Hematopoietic multipotent progenitor cell (in vitro differentiated cells): ENCODE measurements around the gene SSH3. TPM values are rescaled to one million over a fixed set of nuclear protein-coding genes. Genes with fewer than 3 reads are reported as not detected.
A peak's percentile ranks its signal among the peaks of the same experiment; 100 is the strongest.

Experiments used
- DNase-seq, 3 donors: peaks; one replicate each; pipeline ENCODE4 v3.0.0-alpha.2; 2011 to 2015; ENCODE audit warnings: low read depth in 2 of 3, low spot score in 2 of 3
- total RNA-seq: library from RNA; depleted of rRNA; stranded (reverse); fragments of >200 nt; gene quantifications from one replicate; pipeline ENCODE4 v1.2.3, GENCODE V29; 2012

SSH3 gene
- total RNA-seq, 1 donor: 28.0 TPM

GRCh38 chr11:67323526-67323925, 20.2 kb downstream of the SSH3 start:
- DNase-seq: no peak

DNA sequence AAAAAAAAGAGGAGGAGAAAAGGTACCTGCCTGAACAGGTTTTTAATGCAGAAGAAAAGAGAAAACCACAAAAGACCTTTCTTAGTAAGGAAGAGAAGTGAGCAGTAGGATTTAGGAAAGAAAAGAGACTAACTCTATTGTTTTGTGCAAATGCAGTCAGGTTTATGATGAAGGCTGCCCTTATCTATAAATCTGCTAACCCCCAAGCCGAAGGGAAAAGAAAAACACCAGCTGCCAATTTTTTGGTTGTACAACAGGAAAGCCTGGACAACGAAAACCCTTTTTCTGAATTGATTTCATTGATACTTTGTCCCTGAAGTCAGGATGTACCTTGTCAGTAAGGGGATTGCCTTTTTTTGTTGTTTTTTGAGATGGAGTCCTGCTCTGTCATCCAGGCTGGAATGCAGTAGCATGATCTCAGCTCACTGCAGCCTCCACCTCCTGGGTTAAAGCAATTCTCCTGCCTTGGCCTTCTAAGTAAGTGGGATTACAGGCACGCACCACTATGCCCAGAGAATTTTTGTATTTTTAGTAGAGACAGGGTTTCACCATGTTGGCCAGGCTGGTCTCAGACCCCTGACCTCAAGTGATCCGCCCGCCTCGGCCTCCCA, 28.9 kb downstream of the SSH3 start:
- no peak for DNase-seq

DNA sequence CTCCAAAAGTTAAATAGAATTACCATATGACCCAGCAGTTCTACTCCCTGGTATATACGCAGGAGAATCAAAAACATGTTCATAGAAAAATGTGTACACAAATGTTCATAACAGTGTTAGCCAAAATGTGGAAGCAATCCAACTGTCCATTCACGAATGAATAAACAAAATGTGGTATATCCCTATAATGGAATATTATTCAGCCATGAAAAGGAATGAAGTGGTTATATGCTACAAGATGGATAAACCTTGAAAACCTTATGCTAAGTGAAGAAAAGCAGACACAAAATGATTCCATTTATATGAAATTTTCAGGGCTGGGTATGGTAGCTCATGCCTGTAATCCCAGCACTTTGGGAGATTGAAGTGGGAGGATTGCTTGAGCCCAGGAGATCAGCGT, 33.9 kb downstream of the SSH3 start:
- DNase-seq: no peak

GRCh38 chr11:67344264-67344663, 40.9 kb downstream of the SSH3 start:
- DNase-seq: peak in 1 of 3 donors; percentile 43

GRCh38 chr11:67345247-67345919, 42.1 kb downstream of the SSH3 start:
- no peak for DNase-seq

DNA sequence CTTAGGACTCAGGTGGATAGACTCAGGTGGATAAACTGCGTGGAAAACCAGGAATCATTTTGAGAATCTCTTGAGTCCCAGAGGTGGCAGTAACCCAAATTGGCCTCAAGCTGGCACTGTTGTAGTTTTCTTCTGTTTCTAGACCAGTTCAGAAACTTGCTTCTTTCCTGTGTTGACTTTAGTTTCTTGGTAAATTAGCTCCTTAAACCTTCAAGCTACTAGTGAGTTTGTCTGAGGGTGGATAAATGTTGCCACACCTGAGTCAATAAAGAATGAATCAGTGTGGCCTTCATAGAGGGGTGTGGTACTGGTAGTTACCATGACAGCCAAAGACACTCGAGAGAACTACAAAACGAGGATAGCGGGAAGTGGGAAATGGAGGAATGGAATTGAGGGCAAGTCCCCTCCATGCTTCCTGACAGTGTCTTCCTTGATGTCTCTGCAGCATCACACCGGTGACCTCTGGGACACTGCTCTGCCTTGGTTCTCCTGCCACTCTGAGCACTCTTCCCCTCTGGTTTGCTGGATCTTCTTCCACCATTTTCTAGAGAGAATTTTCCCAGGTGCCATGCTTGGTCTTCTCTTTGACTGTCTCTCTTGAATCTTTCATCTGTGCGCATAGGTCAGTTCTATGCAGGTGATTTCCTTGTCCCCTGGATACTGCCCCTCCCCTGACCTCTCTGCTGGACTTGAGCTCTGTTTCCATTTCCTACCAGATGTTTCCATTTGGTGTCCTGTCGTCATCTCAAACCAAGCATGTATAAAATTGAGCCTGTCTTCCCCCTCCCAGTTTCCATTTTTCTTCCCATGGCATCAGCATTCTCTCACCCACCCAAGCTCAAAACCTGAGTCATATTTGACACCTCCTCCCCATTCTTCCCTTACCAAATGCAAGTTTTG, 42.8 kb downstream of the SSH3 start:
- peak in 1 of 3 donors; percentile 43 for DNase-seq

DNA sequence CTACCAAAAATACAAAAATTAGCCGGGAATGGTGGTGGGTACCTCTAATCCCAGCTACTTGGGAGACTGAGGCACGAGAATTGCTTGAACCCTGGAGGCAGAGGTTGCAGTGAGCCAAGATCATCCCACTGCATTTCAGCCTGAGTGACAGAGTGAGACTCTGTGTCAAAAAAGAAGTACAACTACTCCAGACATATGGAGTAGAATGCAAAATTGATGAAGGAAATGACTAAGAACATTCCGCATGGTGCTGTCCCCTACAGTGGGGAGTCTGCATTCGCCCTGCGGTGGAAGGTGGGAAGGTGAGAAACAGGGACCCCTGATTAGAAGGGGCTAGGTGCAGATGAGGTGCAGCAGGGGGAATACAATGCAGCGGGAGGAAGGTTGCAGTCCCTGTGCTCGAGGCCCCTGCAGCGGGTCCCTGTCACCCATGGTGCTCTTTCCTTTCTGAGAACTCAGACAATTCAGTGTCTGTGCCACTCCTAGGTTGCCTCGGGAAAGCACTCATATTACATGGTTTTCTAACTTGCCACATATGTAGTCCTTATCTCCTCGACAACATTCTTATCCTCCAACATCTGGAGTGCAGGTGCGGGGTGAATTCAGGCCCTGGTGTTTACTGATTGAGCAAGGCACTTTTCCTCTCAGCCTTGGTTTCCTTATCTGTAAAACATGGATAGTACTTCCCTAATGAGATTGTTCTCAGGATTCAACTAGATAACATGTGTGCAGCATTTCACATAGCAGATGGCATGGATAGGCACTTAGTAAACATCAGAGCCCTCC, 44.8 kb downstream of the SSH3 start:
- DNase-seq: no peak

DNA sequence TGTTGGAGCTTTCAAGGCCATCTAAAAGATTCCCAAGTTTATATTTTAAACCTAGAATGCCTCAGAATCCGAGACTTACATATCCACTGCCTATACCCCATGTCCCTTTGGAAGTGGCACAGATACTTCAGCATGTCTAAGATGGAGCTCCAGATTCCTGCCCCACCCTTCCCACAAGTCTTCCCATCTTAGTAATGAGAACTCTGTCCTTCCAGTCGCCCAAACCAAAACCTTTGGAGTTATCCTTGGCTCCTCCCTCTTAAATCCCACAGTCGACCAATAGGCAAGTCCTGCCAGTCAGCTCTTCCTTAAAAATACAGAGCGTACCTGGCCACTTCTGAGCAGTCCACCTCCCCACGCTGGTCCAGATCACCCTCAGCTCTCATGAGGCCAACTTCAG, 45.7 kb downstream of the SSH3 start:
- DNase-seq: no peak

DNA sequence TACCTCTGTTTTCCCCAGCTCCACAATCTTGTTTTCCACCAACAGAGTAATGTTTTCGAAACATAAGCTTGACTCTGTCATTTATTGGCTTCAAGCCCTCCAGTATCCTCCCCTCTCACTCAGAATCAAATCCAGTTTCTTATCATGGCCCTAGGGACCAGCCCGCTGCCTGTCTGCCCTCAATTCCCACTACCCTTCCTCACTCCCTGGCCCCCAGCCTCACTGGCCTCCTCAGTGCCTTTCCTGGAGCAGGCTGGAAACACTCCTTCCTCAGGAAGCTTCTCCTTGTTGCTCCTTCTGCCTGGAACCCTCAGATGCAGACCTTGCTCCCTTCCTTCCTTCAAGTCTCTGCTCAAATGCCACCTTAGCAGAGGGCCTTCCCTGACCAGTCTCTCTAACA, 46.1 kb downstream of the SSH3 start:
- DNase-seq: no peak

GRCh38 chr11:67349928-67350465, 46.7 kb downstream of the SSH3 start:
- no peak for DNase-seq

DNA sequence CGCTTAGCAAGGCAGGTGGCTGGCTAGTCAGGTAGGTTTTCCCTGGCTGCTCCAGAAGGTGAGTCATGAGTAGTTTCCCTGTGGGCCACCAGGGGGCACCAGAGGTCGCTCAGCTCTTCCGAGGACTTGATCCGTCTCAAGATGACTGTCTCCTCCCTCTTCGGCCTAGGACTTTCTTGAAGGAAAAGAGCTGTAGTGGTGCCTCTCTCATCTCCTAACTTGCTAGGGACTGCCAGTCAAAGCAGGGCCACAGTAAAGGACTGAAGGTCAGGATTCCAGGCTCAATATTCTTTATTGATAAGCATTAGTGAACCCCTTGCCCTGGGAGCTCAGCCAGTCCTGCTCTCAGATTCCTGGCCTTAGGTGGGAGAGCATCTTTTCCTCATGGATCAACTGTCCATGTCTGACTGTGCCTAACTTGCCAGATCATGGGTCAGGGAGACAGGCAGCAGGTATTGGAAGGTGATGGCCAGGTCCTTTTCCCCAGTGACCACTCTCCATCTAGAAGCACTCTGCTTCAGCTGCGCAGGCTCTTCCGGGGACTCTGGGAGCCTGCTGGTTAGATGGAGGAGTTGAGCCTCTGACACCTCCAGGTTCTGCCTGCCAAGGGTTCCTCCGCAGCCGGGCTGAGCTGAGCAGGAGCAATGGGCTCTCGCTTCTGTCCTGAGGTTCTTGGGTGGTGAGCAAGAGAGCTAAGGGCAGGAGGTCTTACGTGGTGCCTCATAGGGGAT, 48.1 kb downstream of the SSH3 start:
- DNase-seq: peak; percentile 75 to 76 (median 76)

DNA sequence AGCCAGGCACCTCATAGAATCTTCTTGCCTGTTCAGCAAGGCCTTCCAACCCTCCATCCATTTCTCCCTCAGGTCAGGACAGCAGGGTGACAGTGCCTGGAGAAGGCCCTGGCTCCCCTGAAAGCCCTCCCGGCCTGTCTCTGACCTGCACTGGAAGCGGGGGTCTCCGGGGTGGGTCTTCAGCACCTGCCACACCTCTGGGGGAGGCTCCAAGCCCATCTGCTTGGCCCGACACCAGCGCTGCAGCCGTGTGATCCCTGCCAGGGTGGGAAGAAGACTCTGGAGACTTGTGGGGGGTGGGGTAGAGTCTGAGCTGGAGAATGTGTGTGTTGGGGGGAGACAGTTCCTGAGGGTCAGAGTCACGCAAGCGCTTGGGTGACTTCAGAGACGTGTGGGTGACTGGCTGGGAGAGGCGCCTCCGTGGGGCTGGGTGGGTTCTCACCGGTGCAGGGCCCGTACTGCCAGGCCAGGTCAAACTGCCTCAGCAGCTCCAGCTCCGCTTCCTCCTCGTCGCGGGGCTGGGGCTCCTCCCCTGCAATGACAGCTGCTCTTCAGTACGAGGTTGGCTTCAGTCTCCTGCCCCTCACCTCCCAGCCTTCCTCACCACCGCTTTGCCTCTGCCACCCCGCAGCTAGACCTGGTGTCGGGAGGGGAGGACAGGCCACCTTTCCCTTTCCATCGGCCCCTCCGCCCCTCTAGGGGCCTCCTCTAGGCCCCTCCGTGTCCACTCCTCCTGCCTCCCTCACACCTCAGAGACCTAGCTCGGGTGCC, 49.4 kb downstream of the SSH3 start:
- no peak for DNase-seq

DNA sequence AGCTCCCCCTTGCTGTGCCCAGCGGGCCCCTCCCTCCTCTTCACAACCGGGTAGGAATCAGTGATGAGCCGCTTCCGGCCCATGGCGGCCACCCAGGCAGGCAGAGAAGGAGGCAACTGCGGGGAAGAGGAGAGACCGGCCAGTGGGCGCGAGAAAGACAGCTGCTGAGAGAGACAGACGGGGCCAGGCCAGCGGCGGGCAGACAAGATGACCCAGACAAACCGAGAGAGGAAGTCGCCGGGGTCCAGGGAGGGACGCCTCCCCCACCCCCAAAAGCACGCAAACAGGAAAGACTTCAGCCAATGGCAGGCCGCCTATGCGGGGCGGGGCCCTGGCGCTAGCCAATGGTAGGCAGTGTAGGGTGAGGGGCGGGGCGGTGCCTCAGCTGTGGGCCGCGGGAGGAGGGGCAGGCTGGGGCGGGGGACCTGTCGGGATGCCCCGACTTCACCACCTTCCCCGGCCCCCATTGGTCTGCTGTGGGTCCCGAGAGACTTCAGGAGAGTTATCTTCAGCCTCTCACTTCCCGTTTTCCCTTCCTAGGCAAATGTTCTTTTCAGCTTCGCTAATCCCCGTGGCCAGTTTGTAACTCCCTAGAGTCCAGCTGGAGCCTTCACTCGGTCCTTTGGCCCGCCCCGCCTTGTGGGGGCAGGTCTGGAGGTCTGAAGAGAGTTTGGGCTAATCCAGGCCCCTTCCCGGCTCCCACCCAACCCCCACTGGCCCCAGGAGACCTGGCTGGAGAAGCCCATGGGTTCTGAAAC, 50.2 kb downstream of the SSH3 start, which contains the start of gene POLD4:
TSS of gene POLD4 (minus strand) at position 230 of the 758 bp plus-strand sequence. CDS start at position 83, 147 bp downstream.
- peak; percentile 82 to 95 (median 92) for DNase-seq

DNA sequence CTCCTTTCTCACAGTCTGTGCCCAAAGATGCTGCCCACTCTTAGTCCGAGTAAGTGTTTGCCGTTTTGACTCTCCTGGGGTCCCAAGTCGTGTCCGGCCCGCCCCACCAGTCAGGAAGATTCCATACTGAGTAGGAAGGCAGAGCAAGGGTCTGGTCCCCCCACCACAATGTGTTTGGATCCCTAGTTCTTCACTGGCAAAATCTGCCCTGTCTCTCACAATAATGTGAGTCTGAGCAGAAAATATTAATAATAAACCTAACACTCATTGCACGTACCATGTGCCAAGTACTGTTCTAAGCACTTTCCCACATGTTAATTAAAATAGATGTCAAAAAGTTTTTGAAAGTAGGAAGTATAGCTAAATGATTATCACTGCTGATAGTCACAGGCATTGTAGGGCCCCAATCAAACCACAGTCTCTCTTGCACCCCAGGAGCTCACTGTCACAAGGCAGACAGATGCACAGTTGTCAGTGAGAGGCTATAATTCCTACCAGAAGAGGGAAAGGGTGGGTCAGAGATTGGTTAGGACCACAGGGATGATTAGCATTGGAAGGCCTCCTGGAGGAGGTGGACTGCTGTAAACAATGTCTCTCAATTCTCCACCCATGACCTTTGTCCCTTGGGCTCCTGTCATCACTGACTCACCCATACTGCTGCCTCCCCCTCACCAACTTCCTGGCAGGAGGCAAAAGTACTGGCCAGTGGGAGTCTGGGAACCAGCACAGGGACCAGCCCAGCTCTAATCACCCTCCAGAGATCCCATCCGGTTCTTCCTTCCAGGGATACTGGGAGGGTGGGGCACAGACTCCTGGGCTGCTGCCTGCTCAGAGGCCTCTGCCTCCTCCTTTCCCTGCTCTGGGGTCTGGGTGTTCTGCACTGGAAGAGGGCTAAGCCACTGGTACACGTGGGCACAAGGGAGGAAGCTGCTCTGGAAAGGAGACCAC, 51.0 kb downstream of the SSH3 start:
- no peak for DNase-seq

DNA sequence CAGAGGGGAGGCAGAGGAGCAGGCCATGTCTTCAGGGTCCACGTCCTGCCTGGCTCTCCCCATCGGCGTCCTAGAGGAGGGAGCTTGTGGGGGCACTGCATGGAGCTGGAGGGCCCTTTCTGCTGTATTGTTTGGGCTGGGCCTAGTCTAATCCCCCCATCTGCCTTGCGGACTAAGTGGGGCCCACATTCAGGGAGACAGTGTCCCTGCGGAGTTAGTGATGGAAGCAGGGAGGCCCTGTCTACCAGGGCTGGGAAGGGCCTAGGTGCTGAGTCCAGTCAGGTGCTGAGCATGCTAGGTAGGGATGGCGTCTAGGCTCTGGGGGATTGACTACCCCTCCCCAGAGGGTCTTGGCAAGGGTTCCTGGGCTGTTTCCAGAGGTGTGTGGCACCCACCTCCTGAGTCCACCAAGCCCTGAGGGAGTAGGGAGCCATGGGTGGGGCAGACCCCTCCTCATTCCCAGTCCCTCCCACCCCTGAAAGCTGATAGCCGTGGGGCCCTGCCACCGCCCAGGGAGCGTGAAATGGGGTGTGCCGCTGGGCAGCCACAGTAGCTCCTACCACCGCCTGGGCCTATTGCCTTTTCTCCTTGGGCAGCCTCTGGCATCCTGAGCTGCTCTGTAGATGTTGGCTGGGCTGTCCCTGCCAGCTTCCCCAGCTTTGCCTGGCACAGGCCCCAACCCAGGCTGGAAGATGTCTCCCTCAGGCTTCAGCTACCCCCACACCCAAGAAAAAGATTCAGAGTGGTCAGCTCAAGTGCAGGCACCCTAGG, 51.9 kb downstream of the SSH3 start:
- no peak for DNase-seq

GRCh38 chr11:67355794-67356386, 52.6 kb downstream of the SSH3 start:
- no peak for DNase-seq
